SK-N-SH (cell line): Measurements from ENCODE around the gene CRABP1. TPM values are rescaled to one million over a fixed set of nuclear protein-coding genes. Genes with fewer than 3 reads are reported as not detected.

Source experiments
- CTCF ChIA-PET: fragments of 300-600, 350-600 bp; formaldehyde crosslinking; extraction: SDS; loops from one replicate; lab custom pipeline; 2021; lab: Yijun Ruan, JAX
- POLR2A ChIA-PET: fragments of 350-600 bp; sonication (Branson Sonifier 250); formaldehyde crosslinking; extraction: SDS; loops from one replicate; lab custom pipeline; 2020; ENCODE audit warnings: antibody characterized with exemption, inconsistent platforms; lab: Yijun Ruan, JAX
- DNase-seq: peaks from one replicate; pipeline ENCODE4 v3.0.0; 2012
- H2AFZ ChIP-seq: fragments of 200-600 bp; sonication (generic); 2 replicates; pipeline ENCODE4 v1.8.1; 2016; ENCODE audit warnings: antibody characterized with exemption, mild to moderate bottlenecking, low read depth
- H3F3A ChIP-seq: fragments of 200-600 bp; sonication (generic); replicated peaks from 2 replicates; pipeline ENCODE3; 2016; ENCODE audit warnings: antibody characterized with exemption, mild to moderate bottlenecking; ENCODE audit not compliant: insufficient read depth
- H3K27ac ChIP-seq, 2 experiments: fragments of 200-500 bp in 1 of 2; fragments of 200-600 bp in 1 of 2; sonication (Bioruptor generic) in 1 of 2; sonication (generic), shearing (Covaris generic) in 1 of 2; 2 replicates each; pipeline versions ENCODE4 v1.5.1 to v1.6.1; 2014 to 2016; ENCODE audit warnings: low read depth in 2 of 2, inconsistent platforms in 1 of 2, low read length in 1 of 2, mild to moderate bottlenecking in 1 of 2, mixed read lengths in 1 of 2
- H3K27me3 ChIP-seq: fragments of 200-600 bp; sonication (generic), shearing (Covaris generic); 2 replicates; pipeline ENCODE4 v1.6.1; 2016; ENCODE audit warnings: mixed run types; ENCODE audit not compliant: insufficient read depth
- H3K36me3 ChIP-seq, 2 experiments: fragments of 200-500 bp in 1 of 2; fragments of 200-600 bp in 1 of 2; sonication (Bioruptor generic) in 1 of 2; sonication (generic) in 1 of 2; replicated peaks in 1 of 2; 2 replicates each; pipeline versions ENCODE3 to v1.5.1; 2014 to 2016; ENCODE audit warnings: low read length in 1 of 2, mild to moderate bottlenecking in 1 of 2; ENCODE audit not compliant: insufficient read depth in 2 of 2, control insufficient read depth in 1 of 2
- H3K4me1 ChIP-seq, 2 experiments: fragments of 200-500 bp in 1 of 2; fragments of 200-600 bp in 1 of 2; sonication (Bioruptor generic) in 1 of 2; sonication (generic), shearing (Covaris generic) in 1 of 2; 2 replicates each; pipeline versions ENCODE4 v1.5.1 to v1.6.1; 2014 to 2016; ENCODE audit warnings: low read depth in 1 of 2, low read length in 1 of 2, mixed run types in 1 of 2; ENCODE audit not compliant: insufficient read depth in 2 of 2, control insufficient read depth in 1 of 2
- H3K4me2 ChIP-seq: fragments of 200-600 bp; sonication (generic), shearing (Covaris generic); 2 replicates; pipeline ENCODE4 v1.6.1; 2017; ENCODE audit warnings: mixed run types
- H3K4me3 ChIP-seq, 2 experiments: fragments of 200-500 bp in 1 of 2; fragments of 200-600 bp in 1 of 2; sonication (Bioruptor generic) in 1 of 2; sonication (generic), shearing (Covaris generic) in 1 of 2; 2 replicates each; pipeline versions ENCODE4 v1.5.1 to v1.8.1; 2014 to 2016; ENCODE audit warnings: low read depth in 2 of 2, inconsistent platforms in 1 of 2, low read length in 1 of 2, mild to moderate bottlenecking in 1 of 2, mixed read lengths in 1 of 2, moderate library complexity in 1 of 2
- H3K79me2 ChIP-seq: fragments of 200-600 bp; sonication (generic); 2 replicates; pipeline ENCODE4 v1.8.1; 2017; ENCODE audit warnings: mild to moderate bottlenecking; ENCODE audit not compliant: insufficient read depth
- H3K9ac ChIP-seq: fragments of 200-600 bp; sonication (generic); 2 replicates; pipeline ENCODE4 v1.6.1; 2017; ENCODE audit warnings: mixed run types
- H3K9me2 ChIP-seq: fragments of 200-600 bp; sonication (generic); 2 replicates; pipeline ENCODE4 v1.6.1; 2017; ENCODE audit warnings: mixed run types
- H3K9me3 ChIP-seq: fragments of 200-600 bp; sonication (generic); 2 replicates; pipeline ENCODE4 v1.6.1; 2017; ENCODE audit warnings: mixed run types, mild to moderate bottlenecking, moderate library complexity
- H4K20me1 ChIP-seq: fragments of 200-600 bp; sonication (generic); 2 replicates; pipeline ENCODE4 v1.6.1; 2017; ENCODE audit warnings: mild to moderate bottlenecking, mixed run types; ENCODE audit not compliant: insufficient read depth
- CHD2 ChIP-seq: fragments of 150-350 bp; IDR thresholded peaks from 2 replicates; pipeline ENCODE4 v1.6.1; 2018; ENCODE audit warnings: low read length; ENCODE audit not compliant: partially characterized antibody
- EZH2phosphoT487 ChIP-seq: fragments of 200-600 bp; sonication (generic); IDR thresholded peaks from 2 replicates; pipeline ENCODE4 v1.6.1; 2017; ENCODE audit warnings: low read depth, mixed run types, mild to moderate bottlenecking, antibody characterized with exemption, moderate library complexity, borderline replicate concordance
- FOXM1 ChIP-seq: IDR thresholded peaks from 2 replicates; pipeline ENCODE4 v1.4.0; 2012; ENCODE audit warnings: low read depth, mild to moderate bottlenecking
- GABPA ChIP-seq: IDR thresholded peaks from 2 replicates; pipeline ENCODE4 v1.4.0; 2012; ENCODE audit warnings: low read depth, mild to moderate bottlenecking
- GATA2 ChIP-seq: sonication (generic); formaldehyde crosslinking; IDR thresholded peaks from 2 replicates; pipeline ENCODE4 v1.5.0; 2020; ENCODE audit warnings: mild to moderate bottlenecking, missing genetic modification reagents
- IRF3 ChIP-seq: fragments of 150-350 bp; IDR thresholded peaks from 2 replicates; pipeline ENCODE4 v1.6.1; 2016; ENCODE audit warnings: mild to moderate bottlenecking, low read depth, low read length
- MXI1 ChIP-seq: IDR thresholded peaks from 2 replicates; pipeline ENCODE4 v1.6.1; 2012; ENCODE audit warnings: mild to moderate bottlenecking, low read depth, low read length, improper control_type of control experiment
- RAD21 ChIP-seq: IDR thresholded peaks from 2 replicates; pipeline ENCODE4 v1.6.1; 2012; ENCODE audit warnings: mild to moderate bottlenecking, low read length
- RCOR1 ChIP-seq: fragments of 150-350 bp; IDR thresholded peaks from 2 replicates; pipeline ENCODE4 v1.6.1; 2017; ENCODE audit warnings: antibody characterized with exemption, low read length
- REST ChIP-seq: IDR thresholded peaks from 2 replicates; pipeline ENCODE4 v1.6.1; 2012; ENCODE audit warnings: mild to moderate bottlenecking, low read depth, low read length, moderate library complexity
- RFX5 ChIP-seq: IDR thresholded peaks from 2 replicates; pipeline ENCODE4 v1.6.1; 2012; ENCODE audit warnings: mild to moderate bottlenecking, improper control_type of control experiment, low read length
- SMC3 ChIP-seq: IDR thresholded peaks from 2 replicates; pipeline ENCODE4 v1.6.1; 2012; ENCODE audit warnings: low read depth, low read length, improper control_type of control experiment
- TAF1 ChIP-seq: IDR thresholded peaks from 2 replicates; pipeline ENCODE4 v1.6.1; 2012; ENCODE audit warnings: low read depth, mild to moderate bottlenecking, low read length, moderate library complexity, borderline replicate concordance
- TCF12 ChIP-seq: IDR thresholded peaks from 2 replicates; pipeline ENCODE4 v1.4.0; 2012
- YY1 ChIP-seq: IDR thresholded peaks from 2 replicates; pipeline ENCODE4 v1.4.0; 2012; ENCODE audit warnings: low read depth, mild to moderate bottlenecking
- ZBTB33 ChIP-seq: IDR thresholded peaks from 2 replicates; pipeline ENCODE4 v1.4.0; 2012; ENCODE audit warnings: low read depth, borderline replicate concordance
- WGBS: methylation state at CpG from one replicate; pipeline ENCODE4 v1.1.6; 2017; ENCODE audit warnings: low lambda C conversion rate; 5-methylcytosine and 5-hydroxymethylcytosine counted together
- polyA plus RNA-seq, 3 experiments: library from polyadenylated mRNA; depleted of rRNA; stranded (reverse); fragments of >200 nt; gene quantifications; 2 replicates each; pipeline ENCODE4 v1.2.3, GENCODE V29; 2012

The CRABP1 gene
- polyA plus RNA-seq, 1 of the 3 experiments (the other 2 are of a cell fraction), result 1.0 TPM

- no peaks in the 10 kb centered on the region for H4K20me1 ChIP-seq
- POLR2A ChIA-PET, result interaction anchor here (1.5 kb wide), 1 partner anchor 117 kb away, joined by 4 read pairs; the partner anchor contains the start of gene IREB2
- CTCF ChIA-PET, result interaction anchor here (1.3 to 31.8 kb wide), 3 partner anchors 10 to 162 kb away, joined by 3 to 772 read pairs (median 41); no protein-coding TSS in a partner anchor
- H3K9me3 ChIP-seq, result no peaks in the 10 kb centered on the region
- no peaks in the 10 kb centered on the region for H3K27me3 ChIP-seq
- H3F3A ChIP-seq, result no peaks in the 10 kb centered on the region
- H3K79me2 ChIP-seq, result no peaks in the 10 kb centered on the region
- H2AFZ ChIP-seq, result no peak overlapping the region
- peaks cover 3 to 39% of the 10 kb centered on the region in 2 experiments; a peak in 2 of 4 replicates for H3K4me1 ChIP-seq
- H3K9me2 ChIP-seq, result no peaks in the 10 kb centered on the region
- DNase-seq, result no peak
- no peak for TF ChIP-seq RAD21
- WGBS, result 80% methylated on average over 2 of the region's 5 CpGs
- no peaks in the 10 kb centered on the region for H3K36me3 ChIP-seq
- no peak overlapping the region for H3K27ac ChIP-seq
- no peak overlapping the region for H3K9ac ChIP-seq
- no peak overlapping the region for H3K4me3 ChIP-seq
- no peak overlapping the region for H3K4me2 ChIP-seq
Observed at GRCh38 chr15:78320183-78320582, 20.0 kb upstream of the CRABP1 start.

GRCh38 chr15:78321041-78321570 is 19.0 kb upstream of the CRABP1 start:
- no peaks in the 10 kb centered on the region for H3K79me2 ChIP-seq
- H3K4me1 ChIP-seq, result peaks cover 3 to 38% of the 10 kb centered on the region in 2 experiments; a peak in 2 of 4 replicates
- WGBS, result 87% methylated on average over 11 of the region's 17 CpGs
- H3K27me3 ChIP-seq, result no peaks in the 10 kb centered on the region
- H3K36me3 ChIP-seq, result no peaks in the 10 kb centered on the region
- no peak overlapping the region for H3K4me3 ChIP-seq
- H2AFZ ChIP-seq, result no peak overlapping the region; the same call in 1 of the 2 replicates
- no peak for DNase-seq
- H3K9ac ChIP-seq, result no peak overlapping the region
- H3K27ac ChIP-seq, result no peak overlapping the region
- no peaks in the 10 kb centered on the region for H3K9me2 ChIP-seq
- no peak overlapping the region for H3K4me2 ChIP-seq
- H4K20me1 ChIP-seq, result no peaks in the 10 kb centered on the region
- POLR2A ChIA-PET, result interaction anchor here (1.5 kb wide), 1 partner anchor 116 kb away, joined by 4 read pairs; the partner anchor contains the start of gene IREB2
- TF ChIP-seq REST, result no peak
- no peak for TF ChIP-seq FOXM1
- TF ChIP-seq CHD2, result no peak
- TF ChIP-seq TAF1, result no peak
- TF ChIP-seq EZH2phosphoT487, result no peak
- TF ChIP-seq RFX5, result no peak
- no peak for TF ChIP-seq GABPA
- TF ChIP-seq RCOR1, result no peak
- TF ChIP-seq SMC3, result no peak
- TF ChIP-seq IRF3, result no peak
- TF ChIP-seq TCF12, result no peak
- TF ChIP-seq ZBTB33, result no peak
- TF ChIP-seq GATA2 (CRISPR knock-in tag), result no peak
- no peak for TF ChIP-seq MXI1
- TF ChIP-seq YY1, result no peak
- H3K9me3 ChIP-seq, result no peaks in the 10 kb centered on the region
- CTCF ChIA-PET, result interaction anchor here (0.9 to 31.8 kb wide), 5 partner anchors 9 to 161 kb away, joined by 3 to 772 read pairs (median 4); no protein-coding TSS in a partner anchor
- no peaks in the 10 kb centered on the region for H3F3A ChIP-seq
